Measurements from ENCODE around the gene HLA-DQB2. TPM values are rescaled to one million over a fixed set of nuclear protein-coding genes. Genes with fewer than 3 reads are reported as not detected.

The HLA-DQB2 gene
- total and polyA plus RNA-seq, 4 donors, result 0.32 TPM; not detected in 3

GRCh38 chr6:32741031-32741960 lies 22.0 kb downstream of the HLA-DQB2 start, which contains the start of gene HLA-DQA2 (continued):
- TF ChIP-seq REST (IDR thresholded peaks at IDR 0.05) (no peak), NR2F2 (IDR thresholded peaks at IDR 0.05) (no peak), EGR1 (IDR thresholded peaks at IDR 0.05; ENCODE audit: low read depth in 2 of 2) (no peak), HNF4A (conservative IDR thresholded peaks at IDR 0.05) (no peak), FOXA1 (IDR thresholded peaks at IDR 0.05) (no peak), JUND (IDR thresholded peaks at IDR 0.05) (no peak), RXRA (IDR thresholded peaks at IDR 0.05) (no peak)
- TF ChIP-seq, protein P1, sequence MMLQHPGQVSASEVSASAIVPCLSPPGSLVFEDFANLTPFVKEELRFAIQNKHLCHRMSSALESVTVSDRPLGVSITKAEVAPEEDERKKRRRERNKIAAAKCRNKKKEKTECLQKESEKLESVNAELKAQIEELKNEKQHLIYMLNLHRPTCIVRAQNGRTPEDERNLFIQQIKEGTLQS (IDR thresholded peaks at IDR 0.05), result no peak

- WGBS, result 55% methylated on average over 2 of the region's 2 CpGs
- Histone ChIP-seq H3K27ac (ENCODE audit: low read depth in 1 of 2, low read length in 2 of 2) (no peak overlapping the region), H3K4me1 (ENCODE audit: control insufficient read depth in 4 of 4, insufficient read depth in 4 of 4, low read length in 3 of 4) (no peaks in the 10 kb centered on the region), H3K4me3 (ENCODE audit: low read depth in 1 of 3, low read length in 3 of 3) (no peak overlapping the region), H3K9ac (ENCODE audit: low read depth in 1 of 2, low read length in 2 of 2) (no peak overlapping the region), H3K9me3 (ENCODE audit: control insufficient read depth in 4 of 4, low read length in 3 of 4) (no peaks in the 10 kb centered on the region), H3K36me3 (ENCODE audit: control insufficient read depth in 4 of 4, insufficient read depth in 3 of 4, low read depth in 1 of 4, low read length in 3 of 4) (no peaks in the 10 kb centered on the region), H3K27me3 (ENCODE audit: control insufficient read depth in 4 of 4, insufficient read depth in 4 of 4, low read length in 3 of 4) (peaks cover 0 to 9% (median 0%) of the 10 kb centered on the region in 4 donors)
- no peak for DNase-seq (ENCODE audit: low spot score)
- TF ChIP-seq, protein P1 (IDR thresholded peaks at IDR 0.05), result no peak
- TF ChIP-seq HNF4G (IDR thresholded peaks at IDR 0.05), result no peak
- no peak for TF ChIP-seq REST (IDR thresholded peaks at IDR 0.05)
- no peak for TF ChIP-seq EGR1 (IDR thresholded peaks at IDR 0.05; ENCODE audit: low read depth in 2 of 2)
- no peak for TF ChIP-seq ZBTB33 (IDR thresholded peaks at IDR 0.05)
- TF ChIP-seq TAF1 (conservative IDR thresholded peaks at IDR 0.05), result no peak
- TF ChIP-seq FOXA2 (IDR thresholded peaks at IDR 0.05), result no peak
- TF ChIP-seq CTCF (IDR thresholded peaks at IDR 0.05; ENCODE audit: low read depth, low read length, missing input control), result no peak
- TF ChIP-seq, protein P2, sequence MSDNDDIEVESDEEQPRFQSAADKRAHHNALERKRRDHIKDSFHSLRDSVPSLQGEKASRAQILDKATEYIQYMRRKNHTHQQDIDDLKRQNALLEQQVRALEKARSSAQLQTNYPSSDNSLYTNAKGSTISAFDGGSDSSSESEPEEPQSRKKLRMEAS (IDR thresholded peaks at IDR 0.05), result no peak
- no peak for TF ChIP-seq NR2F2 (IDR thresholded peaks at IDR 0.05)
- no peak for TF ChIP-seq FOXA1 (IDR thresholded peaks at IDR 0.05)
- TF ChIP-seq SP1 (IDR thresholded peaks at IDR 0.05), result no peak
- TF ChIP-seq HNF4A (conservative IDR thresholded peaks at IDR 0.05), result no peak
- TF ChIP-seq YY1 (IDR thresholded peaks at IDR 0.05), result no peak
Measured at GRCh38 chr6:32738126-32738525, 25.2 kb downstream of the HLA-DQB2 start.

All from liver (tissue), 9 donors.